SK-N-SH (cell line): Measurements from ENCODE around the gene DICER1. TPM values are rescaled to one million over a fixed set of nuclear protein-coding genes. Genes with fewer than 3 reads are reported as not detected.

Experiments used
- CTCF ChIA-PET: fragments of 300-600, 350-600 bp; formaldehyde crosslinking; extraction: SDS; loops from one replicate; lab custom pipeline; 2021; lab: Yijun Ruan, JAX
- POLR2A ChIA-PET: fragments of 350-600 bp; sonication (Branson Sonifier 250); formaldehyde crosslinking; extraction: SDS; loops from one replicate; lab custom pipeline; 2020; ENCODE audit warnings: antibody characterized with exemption, inconsistent platforms; lab: Yijun Ruan, JAX
- DNase-seq: peaks from one replicate; pipeline ENCODE4 v3.0.0; 2012
- H2AFZ ChIP-seq: fragments of 200-600 bp; sonication (generic); 2 replicates; pipeline ENCODE4 v1.8.1; 2016; ENCODE audit warnings: antibody characterized with exemption, mild to moderate bottlenecking, low read depth
- H3F3A ChIP-seq: fragments of 200-600 bp; sonication (generic); replicated peaks from 2 replicates; pipeline ENCODE3; 2016; ENCODE audit warnings: antibody characterized with exemption, mild to moderate bottlenecking; ENCODE audit not compliant: insufficient read depth
- H3K27ac ChIP-seq, 2 experiments: fragments of 200-500 bp in 1 of 2; fragments of 200-600 bp in 1 of 2; sonication (Bioruptor generic) in 1 of 2; sonication (generic), shearing (Covaris generic) in 1 of 2; 2 replicates each; pipeline versions ENCODE4 v1.5.1 to v1.6.1; 2014 to 2016; ENCODE audit warnings: low read depth in 2 of 2, inconsistent platforms in 1 of 2, low read length in 1 of 2, mild to moderate bottlenecking in 1 of 2, mixed read lengths in 1 of 2
- H3K27me3 ChIP-seq: fragments of 200-600 bp; sonication (generic), shearing (Covaris generic); 2 replicates; pipeline ENCODE4 v1.6.1; 2016; ENCODE audit warnings: mixed run types; ENCODE audit not compliant: insufficient read depth
- H3K36me3 ChIP-seq, 2 experiments: fragments of 200-500 bp in 1 of 2; fragments of 200-600 bp in 1 of 2; sonication (Bioruptor generic) in 1 of 2; sonication (generic) in 1 of 2; replicated peaks in 1 of 2; 2 replicates each; pipeline versions ENCODE3 to v1.5.1; 2014 to 2016; ENCODE audit warnings: low read length in 1 of 2, mild to moderate bottlenecking in 1 of 2; ENCODE audit not compliant: insufficient read depth in 2 of 2, control insufficient read depth in 1 of 2
- H3K4me1 ChIP-seq, 2 experiments: fragments of 200-500 bp in 1 of 2; fragments of 200-600 bp in 1 of 2; sonication (Bioruptor generic) in 1 of 2; sonication (generic), shearing (Covaris generic) in 1 of 2; 2 replicates each; pipeline versions ENCODE4 v1.5.1 to v1.6.1; 2014 to 2016; ENCODE audit warnings: low read depth in 1 of 2, low read length in 1 of 2, mixed run types in 1 of 2; ENCODE audit not compliant: insufficient read depth in 2 of 2, control insufficient read depth in 1 of 2
- H3K4me2 ChIP-seq: fragments of 200-600 bp; sonication (generic), shearing (Covaris generic); 2 replicates; pipeline ENCODE4 v1.6.1; 2017; ENCODE audit warnings: mixed run types
- H3K4me3 ChIP-seq, 2 experiments: fragments of 200-500 bp in 1 of 2; fragments of 200-600 bp in 1 of 2; sonication (Bioruptor generic) in 1 of 2; sonication (generic), shearing (Covaris generic) in 1 of 2; 2 replicates each; pipeline versions ENCODE4 v1.5.1 to v1.8.1; 2014 to 2016; ENCODE audit warnings: low read depth in 2 of 2, inconsistent platforms in 1 of 2, low read length in 1 of 2, mild to moderate bottlenecking in 1 of 2, mixed read lengths in 1 of 2, moderate library complexity in 1 of 2
- H3K79me2 ChIP-seq: fragments of 200-600 bp; sonication (generic); 2 replicates; pipeline ENCODE4 v1.8.1; 2017; ENCODE audit warnings: mild to moderate bottlenecking; ENCODE audit not compliant: insufficient read depth
- H3K9ac ChIP-seq: fragments of 200-600 bp; sonication (generic); 2 replicates; pipeline ENCODE4 v1.6.1; 2017; ENCODE audit warnings: mixed run types
- H3K9me2 ChIP-seq: fragments of 200-600 bp; sonication (generic); 2 replicates; pipeline ENCODE4 v1.6.1; 2017; ENCODE audit warnings: mixed run types
- H3K9me3 ChIP-seq: fragments of 200-600 bp; sonication (generic); 2 replicates; pipeline ENCODE4 v1.6.1; 2017; ENCODE audit warnings: mixed run types, mild to moderate bottlenecking, moderate library complexity
- H4K20me1 ChIP-seq: fragments of 200-600 bp; sonication (generic); 2 replicates; pipeline ENCODE4 v1.6.1; 2017; ENCODE audit warnings: mild to moderate bottlenecking, mixed run types; ENCODE audit not compliant: insufficient read depth
- CHD2 ChIP-seq: fragments of 150-350 bp; IDR thresholded peaks from 2 replicates; pipeline ENCODE4 v1.6.1; 2018; ENCODE audit warnings: low read length; ENCODE audit not compliant: partially characterized antibody
- ELF1 ChIP-seq: IDR thresholded peaks from 2 replicates; pipeline ENCODE4 v1.4.0; 2012
- FOSL2 ChIP-seq: IDR thresholded peaks from 2 replicates; pipeline ENCODE4 v1.4.0; 2012; ENCODE audit warnings: low read depth, mild to moderate bottlenecking, moderate library complexity, borderline replicate concordance
- FOXJ3 ChIP-seq: sonication (generic); formaldehyde crosslinking; IDR thresholded peaks from 2 replicates; pipeline ENCODE4 v1.5.1; 2020; ENCODE audit warnings: mild to moderate bottlenecking, missing genetic modification reagents
- FOXM1 ChIP-seq: IDR thresholded peaks from 2 replicates; pipeline ENCODE4 v1.4.0; 2012; ENCODE audit warnings: low read depth, mild to moderate bottlenecking
- GABPA ChIP-seq: IDR thresholded peaks from 2 replicates; pipeline ENCODE4 v1.4.0; 2012; ENCODE audit warnings: low read depth, mild to moderate bottlenecking
- JUND ChIP-seq: IDR thresholded peaks from 2 replicates; pipeline ENCODE4 v1.4.0; 2012
- MEF2A ChIP-seq: IDR thresholded peaks from 2 replicates; pipeline ENCODE4 v1.4.0; 2012; ENCODE audit warnings: low read depth, borderline replicate concordance
- MXI1 ChIP-seq: IDR thresholded peaks from 2 replicates; pipeline ENCODE4 v1.6.1; 2012; ENCODE audit warnings: mild to moderate bottlenecking, low read depth, low read length, improper control_type of control experiment
- POLR2AphosphoS5 ChIP-seq: IDR thresholded peaks from 2 replicates; pipeline ENCODE4 v1.6.1; 2012; ENCODE audit warnings: low read depth, low read length
- RAD21 ChIP-seq: IDR thresholded peaks from 2 replicates; pipeline ENCODE4 v1.6.1; 2012; ENCODE audit warnings: mild to moderate bottlenecking, low read length
- RCOR1 ChIP-seq: fragments of 150-350 bp; IDR thresholded peaks from 2 replicates; pipeline ENCODE4 v1.6.1; 2017; ENCODE audit warnings: antibody characterized with exemption, low read length
- RFX5 ChIP-seq: IDR thresholded peaks from 2 replicates; pipeline ENCODE4 v1.6.1; 2012; ENCODE audit warnings: mild to moderate bottlenecking, improper control_type of control experiment, low read length
- RXRA ChIP-seq: IDR thresholded peaks from 2 replicates; pipeline ENCODE4 v1.4.0; 2012; ENCODE audit warnings: low read depth, mild to moderate bottlenecking, borderline replicate concordance
- TAF1 ChIP-seq: IDR thresholded peaks from 2 replicates; pipeline ENCODE4 v1.6.1; 2012; ENCODE audit warnings: low read depth, mild to moderate bottlenecking, low read length, moderate library complexity, borderline replicate concordance
- TCF12 ChIP-seq: IDR thresholded peaks from 2 replicates; pipeline ENCODE4 v1.4.0; 2012
- WGBS: methylation state at CpG from one replicate; pipeline ENCODE4 v1.1.6; 2017; ENCODE audit warnings: low lambda C conversion rate; 5-methylcytosine and 5-hydroxymethylcytosine counted together
- polyA plus RNA-seq, 3 experiments: library from polyadenylated mRNA; depleted of rRNA; stranded (reverse); fragments of >200 nt; gene quantifications; 2 replicates each; pipeline ENCODE4 v1.2.3, GENCODE V29; 2012
- TF ChIP-seq, protein P1 (sequence below): IDR thresholded peaks from 2 replicates; pipeline ENCODE4; 2012
- TF ChIP-seq, protein P2 (sequence below): IDR thresholded peaks from 2 replicates; pipeline ENCODE4 v1.4.0; 2012; ENCODE audit warnings: low read depth, borderline replicate concordance
- TF ChIP-seq, protein P3 (sequence below): IDR thresholded peaks from 2 replicates; pipeline ENCODE4 v1.4.0; 2012; ENCODE audit warnings: low read depth, borderline replicate concordance
- TF ChIP-seq, protein P4 (sequence below): fragments of 150-350 bp; IDR thresholded peaks from 2 replicates; pipeline ENCODE4 v1.6.1; 2017; ENCODE audit warnings: antibody characterized with exemption, low read length, low read depth, borderline replicate concordance
- TF ChIP-seq, protein P5 (sequence below): fragments of 200-600 bp; sonication (generic); IDR thresholded peaks from 2 replicates; pipeline ENCODE4 v1.6.1; 2017; ENCODE audit warnings: antibody characterized with exemption, mild to moderate bottlenecking, moderate library complexity

DICER1 gene
- polyA plus RNA-seq, 1 of the 3 experiments (the other 2 are of a cell fraction), result 4.7 TPM

DNA sequence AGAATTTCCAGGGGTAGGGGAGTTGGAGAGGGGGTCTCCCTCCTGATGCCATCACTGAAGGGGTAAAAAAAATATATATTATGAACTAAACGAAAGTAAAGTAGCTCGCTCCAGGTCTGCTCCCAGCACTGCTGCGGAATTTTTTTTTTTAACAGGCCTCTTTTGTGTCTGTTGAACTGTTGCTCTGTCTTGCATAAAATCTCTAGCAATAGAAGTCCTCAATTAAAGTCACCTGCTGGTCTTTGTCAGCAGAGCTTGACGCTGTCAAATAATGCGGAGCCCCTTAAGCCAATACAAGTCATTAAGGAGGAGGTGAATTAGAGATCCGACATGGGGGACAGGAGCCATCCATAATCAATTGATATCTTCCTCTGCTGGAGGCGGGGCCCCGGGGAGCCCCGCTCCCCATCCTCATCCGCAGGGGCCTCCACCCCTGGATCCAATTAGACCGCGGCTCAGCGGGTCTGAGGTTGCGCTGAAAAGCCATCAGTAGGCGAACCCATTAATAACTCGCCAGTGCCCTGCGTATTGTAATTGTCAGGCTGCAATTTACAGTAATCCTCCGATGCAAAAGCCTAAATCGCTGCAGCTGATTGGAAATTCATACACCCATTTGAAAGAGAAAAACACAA, 85.6 kb downstream of the DICER1 start:
- peaks cover 0 to 17% of the 10 kb centered on the region in 2 experiments; a peak in 2 of 4 replicates for H3K4me1 ChIP-seq
- TF ChIP-seq FOSL2, result no peak
- TF ChIP-seq ELF1, result no peak
- TF ChIP-seq RCOR1, result no peak
- no peak for TF ChIP-seq RXRA
- no peak for TF ChIP-seq MXI1
- TF ChIP-seq RFX5, result no peak
- no peak; the same call in 1 of the 2 replicates for TF ChIP-seq FOXJ3 (CRISPR knock-in tag)
- no peak for TF ChIP-seq POLR2AphosphoS5
- TF ChIP-seq CHD2, result no peak
- no peak for TF ChIP-seq GABPA
- TF ChIP-seq FOXM1, result no peak
- TF ChIP-seq, protein P1, sequence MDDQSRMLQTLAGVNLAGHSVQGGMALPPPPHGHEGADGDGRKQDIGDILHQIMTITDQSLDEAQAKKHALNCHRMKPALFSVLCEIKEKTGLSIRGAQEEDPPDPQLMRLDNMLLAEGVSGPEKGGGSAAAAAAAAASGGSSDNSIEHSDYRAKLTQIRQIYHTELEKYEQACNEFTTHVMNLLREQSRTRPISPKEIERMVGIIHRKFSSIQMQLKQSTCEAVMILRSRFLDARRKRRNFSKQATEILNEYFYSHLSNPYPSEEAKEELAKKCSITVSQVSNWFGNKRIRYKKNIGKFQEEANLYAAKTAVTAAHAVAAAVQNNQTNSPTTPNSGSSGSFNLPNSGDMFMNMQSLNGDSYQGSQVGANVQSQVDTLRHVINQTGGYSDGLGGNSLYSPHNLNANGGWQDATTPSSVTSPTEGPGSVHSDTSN, result no peak
- no peak for TF ChIP-seq MEF2A
- H4K20me1 ChIP-seq, result no peaks in the 10 kb centered on the region
- WGBS, result 29% methylated on average over 19 of the region's 19 CpGs
- H3K27ac ChIP-seq, result peak overlapping the region in 1 of 2 experiments; percentile 45; a peak in 1 of 4 replicates
- H3K9ac ChIP-seq, result no peak overlapping the region
- H3K36me3 ChIP-seq, result no peaks in the 10 kb centered on the region
- H3K9me3 ChIP-seq, result no peaks in the 10 kb centered on the region
- peak overlapping the region; percentile 51; the same call in 1 of the 2 replicates for H2AFZ ChIP-seq
- peak overlapping the region; percentile 7; the same call in 1 of the 2 replicates for H3K4me2 ChIP-seq
- CTCF ChIA-PET, result interaction anchor here (0.7 to 2.0 kb wide), 4 partner anchors 10 to 826 kb away, joined by 3 to 7 read pairs (median 4); no protein-coding TSS in a partner anchor
- POLR2A ChIA-PET, result no interaction called here
- no peaks in the 10 kb centered on the region for H3F3A ChIP-seq
- H3K9me2 ChIP-seq, result no peaks in the 10 kb centered on the region
- H3K4me3 ChIP-seq, result peak overlapping the region in 1 of 2 experiments; percentile 29; a peak in 2 of 4 replicates
- no peaks in the 10 kb centered on the region for H3K27me3 ChIP-seq
- no peaks in the 10 kb centered on the region for H3K79me2 ChIP-seq
- peak; percentile 70 for DNase-seq

DNA sequence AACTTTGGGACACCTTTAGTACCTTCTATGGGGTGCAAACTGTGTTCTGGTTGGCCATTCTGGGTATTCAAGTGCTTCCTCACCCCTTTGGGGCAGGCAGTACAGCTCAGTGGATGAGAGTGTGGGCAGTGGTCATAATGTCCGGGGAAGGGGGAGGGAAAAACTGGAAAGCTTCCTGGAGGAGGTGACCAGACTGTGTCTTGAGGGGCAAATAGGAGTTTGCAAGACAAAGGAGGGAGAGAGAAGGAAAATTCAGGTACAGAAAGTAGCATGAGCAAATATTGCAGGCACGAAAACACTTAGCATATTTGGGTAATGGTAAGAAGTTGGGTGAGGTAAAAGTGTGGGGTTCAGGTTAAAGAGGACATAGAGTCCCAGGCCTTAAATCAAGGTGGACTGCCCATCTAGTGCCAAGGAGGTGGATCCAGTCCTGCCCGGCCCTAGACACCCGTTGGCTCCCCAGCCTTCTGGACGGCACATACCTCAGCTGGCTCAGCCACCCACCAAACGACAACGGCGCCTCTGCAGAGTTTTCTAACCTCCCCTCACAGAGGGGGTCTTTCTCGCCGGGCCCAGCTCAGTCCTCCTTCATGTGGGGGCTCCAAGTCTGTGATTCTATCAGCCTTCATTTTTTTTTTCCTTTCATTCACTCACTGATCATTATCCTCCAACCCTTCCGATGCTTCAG, 86.4 kb downstream of the DICER1 start:
- Histone ChIP-seq H3K4me3 (peak overlapping the region in 1 of 2 experiments; percentile 29; a peak in 1 of 4 replicates), H3K27me3 (no peaks in the 10 kb centered on the region), H2AFZ (no peak overlapping the region), H3K36me3 (no peaks in the 10 kb centered on the region), H3K4me1 (peaks cover 0 to 17% of the 10 kb centered on the region in 2 experiments; a peak in 2 of 4 replicates), H3K9ac (no peak overlapping the region), H4K20me1 (no peaks in the 10 kb centered on the region), H3K27ac (peak overlapping the region in 1 of 2 experiments; percentile 45; a peak in 1 of 4 replicates), H3K79me2 (no peaks in the 10 kb centered on the region), H3K9me3 (no peaks in the 10 kb centered on the region), H3K9me2 (no peaks in the 10 kb centered on the region), H3K4me2 (peak overlapping the region; percentile 7; the same call in 1 of the 2 replicates), H3F3A (no peaks in the 10 kb centered on the region)
- 47% methylated on average over 8 of the region's 11 CpGs for WGBS
- POLR2A ChIA-PET, result no interaction called here
- DNase-seq, result peak; percentile 39
- CTCF ChIA-PET, result interaction anchor here (1.5 to 2.0 kb wide), 2 partner anchors 10 to 24 kb away, joined by 3 to 7 read pairs; no protein-coding TSS in a partner anchor
- TF ChIP-seq, protein P2, sequence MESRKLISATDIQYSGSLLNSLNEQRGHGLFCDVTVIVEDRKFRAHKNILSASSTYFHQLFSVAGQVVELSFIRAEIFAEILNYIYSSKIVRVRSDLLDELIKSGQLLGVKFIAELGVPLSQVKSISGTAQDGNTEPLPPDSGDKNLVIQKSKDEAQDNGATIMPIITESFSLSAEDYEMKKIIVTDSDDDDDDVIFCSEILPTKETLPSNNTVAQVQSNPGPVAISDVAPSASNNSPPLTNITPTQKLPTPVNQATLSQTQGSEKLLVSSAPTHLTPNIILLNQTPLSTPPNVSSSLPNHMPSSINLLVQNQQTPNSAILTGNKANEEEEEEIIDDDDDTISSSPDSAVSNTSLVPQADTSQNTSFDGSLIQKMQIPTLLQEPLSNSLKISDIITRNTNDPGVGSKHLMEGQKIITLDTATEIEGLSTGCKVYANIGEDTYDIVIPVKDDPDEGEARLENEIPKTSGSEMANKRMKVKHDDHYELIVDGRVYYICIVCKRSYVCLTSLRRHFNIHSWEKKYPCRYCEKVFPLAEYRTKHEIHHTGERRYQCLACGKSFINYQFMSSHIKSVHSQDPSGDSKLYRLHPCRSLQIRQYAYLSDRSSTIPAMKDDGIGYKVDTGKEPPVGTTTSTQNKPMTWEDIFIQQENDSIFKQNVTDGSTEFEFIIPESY, result no peak
- TF ChIP-seq RCOR1 (no peak), TCF12 (no peak), ELF1 (no peak), MEF2A (no peak), RAD21 (no peak), JUND (no peak), TAF1 (no peak)
- TF ChIP-seq, protein P3, sequence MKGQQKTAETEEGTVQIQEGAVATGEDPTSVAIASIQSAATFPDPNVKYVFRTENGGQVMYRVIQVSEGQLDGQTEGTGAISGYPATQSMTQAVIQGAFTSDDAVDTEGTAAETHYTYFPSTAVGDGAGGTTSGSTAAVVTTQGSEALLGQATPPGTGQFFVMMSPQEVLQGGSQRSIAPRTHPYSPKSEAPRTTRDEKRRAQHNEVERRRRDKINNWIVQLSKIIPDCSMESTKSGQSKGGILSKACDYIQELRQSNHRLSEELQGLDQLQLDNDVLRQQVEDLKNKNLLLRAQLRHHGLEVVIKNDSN, result no peak
- TF ChIP-seq, protein P4, sequence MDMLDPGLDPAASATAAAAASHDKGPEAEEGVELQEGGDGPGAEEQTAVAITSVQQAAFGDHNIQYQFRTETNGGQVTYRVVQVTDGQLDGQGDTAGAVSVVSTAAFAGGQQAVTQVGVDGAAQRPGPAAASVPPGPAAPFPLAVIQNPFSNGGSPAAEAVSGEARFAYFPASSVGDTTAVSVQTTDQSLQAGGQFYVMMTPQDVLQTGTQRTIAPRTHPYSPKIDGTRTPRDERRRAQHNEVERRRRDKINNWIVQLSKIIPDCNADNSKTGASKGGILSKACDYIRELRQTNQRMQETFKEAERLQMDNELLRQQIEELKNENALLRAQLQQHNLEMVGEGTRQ, result no peak
- TF ChIP-seq, protein P5, sequence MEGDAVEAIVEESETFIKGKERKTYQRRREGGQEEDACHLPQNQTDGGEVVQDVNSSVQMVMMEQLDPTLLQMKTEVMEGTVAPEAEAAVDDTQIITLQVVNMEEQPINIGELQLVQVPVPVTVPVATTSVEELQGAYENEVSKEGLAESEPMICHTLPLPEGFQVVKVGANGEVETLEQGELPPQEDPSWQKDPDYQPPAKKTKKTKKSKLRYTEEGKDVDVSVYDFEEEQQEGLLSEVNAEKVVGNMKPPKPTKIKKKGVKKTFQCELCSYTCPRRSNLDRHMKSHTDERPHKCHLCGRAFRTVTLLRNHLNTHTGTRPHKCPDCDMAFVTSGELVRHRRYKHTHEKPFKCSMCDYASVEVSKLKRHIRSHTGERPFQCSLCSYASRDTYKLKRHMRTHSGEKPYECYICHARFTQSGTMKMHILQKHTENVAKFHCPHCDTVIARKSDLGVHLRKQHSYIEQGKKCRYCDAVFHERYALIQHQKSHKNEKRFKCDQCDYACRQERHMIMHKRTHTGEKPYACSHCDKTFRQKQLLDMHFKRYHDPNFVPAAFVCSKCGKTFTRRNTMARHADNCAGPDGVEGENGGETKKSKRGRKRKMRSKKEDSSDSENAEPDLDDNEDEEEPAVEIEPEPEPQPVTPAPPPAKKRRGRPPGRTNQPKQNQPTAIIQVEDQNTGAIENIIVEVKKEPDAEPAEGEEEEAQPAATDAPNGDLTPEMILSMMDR, result no peak
